Activated T-helper 9 cell treated with anti-CD3 and anti-CD28 coated beads, Interleukin-2, amount 50 U/mL, for 16 hours (primary cell): ENCODE results near the gene MPP7.
A peak's percentile ranks its signal among the peaks of the same experiment; 100 is the strongest.

Experiments used
- DNase-seq: peaks from one replicate; pipeline ENCODE4 v3.0.0-alpha.2; 2020; ENCODE audit warnings: low read depth

Gene MPP7

GRCh38 chr10:28305553-28305952 is 2.7 kb upstream of the MPP7 start:
- DNase-seq, result no peak

- no peak for DNase-seq
Measured at GRCh38 chr10:28304032-28304571, 1.2 kb upstream of the MPP7 start.

- DNase-seq, result no peak
Measured at GRCh38 chr10:28302012-28302637, 739 bp downstream of the MPP7 start.

GRCh38 chr10:28300027-28300426 is 2.8 kb downstream of the MPP7 start:
- DNase-seq, result no peak

GRCh38 chr10:28298951-28299350 is 3.9 kb downstream of the MPP7 start:
- DNase-seq, result no peak

GRCh38 chr10:28296023-28296422 is 6.8 kb downstream of the MPP7 start:
- DNase-seq, result no peak

GRCh38 chr10:28295336-28295735 is 7.5 kb downstream of the MPP7 start:
- DNase-seq, result no peak

GRCh38 chr10:28294809-28295208 is 8.1 kb downstream of the MPP7 start:
- DNase-seq, result no peak

- no peak for DNase-seq
Measured at GRCh38 chr10:28294169-28294532, 8.7 kb downstream of the MPP7 start.

- DNase-seq, result no peak
Measured at GRCh38 chr10:28293236-28294168, 9.4 kb downstream of the MPP7 start.

- DNase-seq, result peak; percentile 8
Measured at GRCh38 chr10:28291881-28292297, 11.0 kb downstream of the MPP7 start.

GRCh38 chr10:28285816-28286215 is 17.0 kb downstream of the MPP7 start:
- no peak for DNase-seq

GRCh38 chr10:28284126-28284525 is 18.7 kb downstream of the MPP7 start:
- DNase-seq, result no peak

- DNase-seq, result no peak
Measured at GRCh38 chr10:28283251-28283650, 19.6 kb downstream of the MPP7 start.

GRCh38 chr10:28282336-28282735 is 20.5 kb downstream of the MPP7 start:
- DNase-seq, result no peak

- DNase-seq, result no peak
Measured at GRCh38 chr10:28281726-28282315, 21.0 kb downstream of the MPP7 start.

GRCh38 chr10:28280652-28281051 is 22.2 kb downstream of the MPP7 start:
- DNase-seq, result no peak

- no peak for DNase-seq
Measured at GRCh38 chr10:28279878-28280277, 23.0 kb downstream of the MPP7 start.

GRCh38 chr10:28278842-28279241 is 24.0 kb downstream of the MPP7 start:
- no peak for DNase-seq

- DNase-seq, result no peak
Measured at GRCh38 chr10:28276384-28276783, 26.5 kb downstream of the MPP7 start.

GRCh38 chr10:28274475-28274874 is 28.4 kb downstream of the MPP7 start:
- DNase-seq, result no peak

- no peak for DNase-seq
Measured at GRCh38 chr10:28273343-28273742, 29.5 kb downstream of the MPP7 start.
